GM21576 (cell line): Measurements from ENCODE around the gene BRPF1.

Experiments used
- ATAC-seq: cut with Tn5 transposase; IDR thresholded peaks from one replicate; pipeline ENCODE4 v1.9.1; 2021; ENCODE audit warnings: mild to moderate bottlenecking, moderate library complexity; ENCODE audit not compliant: unreplicated experiment

The BRPF1 gene, protein sequence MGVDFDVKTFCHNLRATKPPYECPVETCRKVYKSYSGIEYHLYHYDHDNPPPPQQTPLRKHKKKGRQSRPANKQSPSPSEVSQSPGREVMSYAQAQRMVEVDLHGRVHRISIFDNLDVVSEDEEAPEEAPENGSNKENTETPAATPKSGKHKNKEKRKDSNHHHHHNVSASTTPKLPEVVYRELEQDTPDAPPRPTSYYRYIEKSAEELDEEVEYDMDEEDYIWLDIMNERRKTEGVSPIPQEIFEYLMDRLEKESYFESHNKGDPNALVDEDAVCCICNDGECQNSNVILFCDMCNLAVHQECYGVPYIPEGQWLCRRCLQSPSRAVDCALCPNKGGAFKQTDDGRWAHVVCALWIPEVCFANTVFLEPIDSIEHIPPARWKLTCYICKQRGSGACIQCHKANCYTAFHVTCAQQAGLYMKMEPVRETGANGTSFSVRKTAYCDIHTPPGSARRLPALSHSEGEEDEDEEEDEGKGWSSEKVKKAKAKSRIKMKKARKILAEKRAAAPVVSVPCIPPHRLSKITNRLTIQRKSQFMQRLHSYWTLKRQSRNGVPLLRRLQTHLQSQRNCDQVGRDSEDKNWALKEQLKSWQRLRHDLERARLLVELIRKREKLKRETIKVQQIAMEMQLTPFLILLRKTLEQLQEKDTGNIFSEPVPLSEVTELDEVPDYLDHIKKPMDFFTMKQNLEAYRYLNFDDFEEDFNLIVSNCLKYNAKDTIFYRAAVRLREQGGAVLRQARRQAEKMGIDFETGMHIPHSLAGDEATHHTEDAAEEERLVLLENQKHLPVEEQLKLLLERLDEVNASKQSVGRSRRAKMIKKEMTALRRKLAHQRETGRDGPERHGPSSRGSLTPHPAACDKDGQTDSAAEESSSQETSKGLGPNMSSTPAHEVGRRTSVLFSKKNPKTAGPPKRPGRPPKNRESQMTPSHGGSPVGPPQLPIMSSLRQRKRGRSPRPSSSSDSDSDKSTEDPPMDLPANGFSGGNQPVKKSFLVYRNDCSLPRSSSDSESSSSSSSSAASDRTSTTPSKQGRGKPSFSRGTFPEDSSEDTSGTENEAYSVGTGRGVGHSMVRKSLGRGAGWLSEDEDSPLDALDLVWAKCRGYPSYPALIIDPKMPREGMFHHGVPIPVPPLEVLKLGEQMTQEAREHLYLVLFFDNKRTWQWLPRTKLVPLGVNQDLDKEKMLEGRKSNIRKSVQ (N-terminal part only)

DNA sequence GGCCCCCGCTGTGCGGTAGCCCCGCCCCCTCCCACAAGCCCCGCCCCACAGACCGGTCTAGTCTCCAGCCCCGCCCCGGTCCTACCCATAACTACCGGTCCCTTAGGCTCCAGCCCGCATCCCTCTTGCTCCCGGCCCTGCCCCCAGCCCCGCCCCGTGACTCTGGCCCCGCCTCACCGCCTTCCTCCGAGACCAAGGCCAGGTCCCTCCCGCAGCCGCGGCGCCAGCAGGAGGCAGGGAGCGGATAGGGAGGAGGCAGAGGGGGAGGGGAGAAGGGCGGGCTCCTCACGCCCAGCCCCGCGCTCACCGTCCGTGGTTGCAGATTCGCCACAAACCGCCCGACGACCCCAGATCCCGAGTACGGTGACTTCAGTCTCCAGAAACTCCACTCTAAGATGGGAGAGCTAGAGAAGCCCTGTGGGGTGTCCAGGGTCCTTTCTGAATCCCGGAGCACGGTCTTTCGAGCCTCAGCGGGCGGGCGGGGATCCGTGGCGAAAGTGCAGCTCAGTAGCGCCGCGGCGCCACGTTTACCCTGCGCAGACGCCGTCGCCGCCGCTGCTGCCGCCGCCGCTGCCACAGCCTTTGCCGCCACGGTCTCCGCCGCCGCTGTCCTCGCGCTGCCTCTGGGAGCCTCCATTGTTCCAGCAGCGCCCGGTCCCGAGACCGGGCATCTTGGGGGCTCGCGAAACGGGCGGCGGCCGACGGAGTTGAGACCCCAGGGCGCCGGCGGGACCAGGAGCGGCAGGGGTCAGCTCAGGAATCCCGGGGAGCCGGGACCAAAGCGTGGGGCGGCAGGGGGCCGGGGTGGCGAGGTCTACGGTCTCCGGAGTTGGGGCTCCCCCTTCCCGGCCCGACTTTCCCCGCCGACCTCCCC is at the start of gene BRPF1:
Gene BRPF1 (plus strand): TSS at position 530 of the 874 bp plus-strand sequence. CDS start 2,406 bp downstream, outside the sequence.
- ATAC-seq = peak; percentile 93

GRCh38 chr3:9682096-9682495 is 49.4 kb upstream of the BRPF1 start:
- no peak for ATAC-seq

- no peak for ATAC-seq
Observed at GRCh38 chr3:9683426-9683825, 48.1 kb upstream of the BRPF1 start.

GRCh38 chr3:9685216-9686049 is 46.1 kb upstream of the BRPF1 start:
- ATAC-seq = no peak

DNA sequence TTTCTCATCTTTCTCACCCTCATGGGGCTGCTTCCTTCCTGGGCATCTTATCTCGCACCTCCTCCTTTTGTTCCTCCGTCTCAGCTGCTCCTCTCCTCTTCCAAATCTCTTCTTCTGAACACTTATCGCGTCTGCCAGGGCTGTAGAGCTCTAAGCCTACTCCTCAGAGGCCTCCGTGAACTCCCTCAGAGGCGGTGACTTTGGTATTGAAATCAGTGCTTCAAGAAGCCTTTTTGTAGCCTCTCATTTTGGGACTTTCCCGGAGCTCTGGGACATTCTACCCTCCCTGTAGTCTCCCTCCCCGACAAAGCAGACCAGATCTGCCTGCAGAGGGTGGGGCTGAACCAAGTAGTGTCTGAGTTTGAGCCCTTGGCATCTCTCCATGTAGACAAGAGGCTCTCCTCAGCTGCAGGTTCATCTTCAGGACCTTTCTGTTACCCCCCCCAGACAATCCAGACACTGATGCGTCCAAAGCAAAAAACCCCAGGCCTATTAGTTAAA is 45.4 kb upstream of the BRPF1 start:
- no peak for ATAC-seq

DNA sequence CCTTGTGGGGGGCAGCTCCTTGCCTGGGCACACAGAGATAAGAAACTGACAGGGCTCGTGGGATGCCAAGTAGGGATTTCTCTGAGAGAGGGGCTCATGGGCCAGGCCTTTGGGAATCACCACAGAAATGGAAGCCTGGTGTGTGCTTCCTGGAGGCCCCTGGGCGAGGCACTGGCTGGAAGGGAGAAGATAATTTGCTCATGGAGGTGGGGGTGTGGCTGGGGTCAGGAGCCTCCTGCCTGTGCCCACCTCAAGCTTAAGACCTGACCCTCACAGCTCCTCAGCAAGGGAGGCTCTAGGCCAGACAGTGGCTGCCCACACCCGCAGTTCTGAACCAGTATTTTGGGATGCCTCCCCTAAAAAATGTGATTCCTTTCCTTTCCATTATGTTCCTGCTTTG is 44.8 kb upstream of the BRPF1 start:
- ATAC-seq = no peak

DNA sequence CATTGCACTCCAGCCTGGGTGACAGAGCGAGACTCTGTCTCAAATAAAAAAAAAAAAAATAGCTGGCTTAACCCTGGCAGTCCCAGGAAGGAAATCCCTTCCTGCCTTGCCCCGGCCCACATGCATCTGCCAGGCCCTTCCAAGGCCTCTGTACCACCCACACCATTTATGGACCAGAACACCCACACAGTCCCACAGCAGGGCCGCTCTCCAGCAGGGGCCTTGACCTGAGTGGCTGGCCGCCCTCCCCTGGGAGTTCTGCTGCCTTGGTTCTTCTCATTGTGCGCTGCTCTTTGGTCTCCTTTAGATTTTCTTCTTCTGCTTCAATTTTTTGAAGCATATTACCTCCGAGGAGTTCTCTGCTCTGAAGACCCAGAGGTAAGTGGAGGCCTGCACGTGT is 44.0 kb upstream of the BRPF1 start:
- ATAC-seq = no peak

- no peak for ATAC-seq
Observed at GRCh38 chr3:9688961-9689360, 42.6 kb upstream of the BRPF1 start.

- ATAC-seq = no peak
Observed at GRCh38 chr3:9689757-9690156, 41.8 kb upstream of the BRPF1 start.

- ATAC-seq = peak; percentile 97
Observed at GRCh38 chr3:9690451-9691450, 40.8 kb upstream of the BRPF1 start.

DNA sequence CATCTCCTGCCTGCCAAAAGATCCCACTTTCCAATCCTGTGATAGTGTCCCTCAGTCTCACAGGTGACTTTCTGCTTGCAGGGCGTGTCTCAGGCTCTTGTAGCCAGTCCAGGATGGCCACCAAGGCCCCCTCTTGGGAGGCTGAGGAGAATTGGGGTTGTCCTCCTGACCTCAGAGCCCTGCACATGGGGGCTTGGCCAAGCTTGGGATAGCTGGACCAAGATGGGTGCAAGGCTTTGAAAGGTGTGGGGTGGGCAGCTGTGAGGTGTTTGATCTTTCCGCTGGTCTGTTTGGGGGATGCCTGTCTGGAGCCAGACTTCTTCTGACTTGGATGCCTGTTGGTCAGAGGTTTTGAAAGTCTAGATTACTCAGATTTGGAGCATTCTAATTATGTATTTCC is 39.9 kb upstream of the BRPF1 start:
- ATAC-seq = no peak

DNA sequence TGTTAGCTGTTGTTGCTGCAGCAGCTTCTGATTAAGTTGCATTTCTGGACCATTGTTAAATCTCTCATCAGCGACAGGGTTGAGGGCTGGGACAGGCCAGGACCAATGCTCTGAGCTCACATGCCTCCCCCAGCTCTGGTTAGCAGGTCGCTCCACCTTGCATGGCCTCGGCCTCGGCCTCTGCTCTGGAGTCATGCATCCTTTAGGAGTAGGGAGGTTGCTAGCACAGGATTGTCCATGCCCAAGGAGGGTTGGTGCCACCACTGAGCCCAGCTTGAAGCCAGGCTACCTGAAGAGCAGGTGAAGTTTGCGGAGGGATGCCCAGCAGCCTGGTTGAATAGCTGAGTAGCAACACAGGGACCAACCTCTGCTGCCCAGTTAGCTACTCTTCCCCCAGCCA is 39.1 kb upstream of the BRPF1 start:
- no peak for ATAC-seq

GRCh38 chr3:9695345-9695744 is 36.2 kb upstream of the BRPF1 start:
- no peak for ATAC-seq

DNA sequence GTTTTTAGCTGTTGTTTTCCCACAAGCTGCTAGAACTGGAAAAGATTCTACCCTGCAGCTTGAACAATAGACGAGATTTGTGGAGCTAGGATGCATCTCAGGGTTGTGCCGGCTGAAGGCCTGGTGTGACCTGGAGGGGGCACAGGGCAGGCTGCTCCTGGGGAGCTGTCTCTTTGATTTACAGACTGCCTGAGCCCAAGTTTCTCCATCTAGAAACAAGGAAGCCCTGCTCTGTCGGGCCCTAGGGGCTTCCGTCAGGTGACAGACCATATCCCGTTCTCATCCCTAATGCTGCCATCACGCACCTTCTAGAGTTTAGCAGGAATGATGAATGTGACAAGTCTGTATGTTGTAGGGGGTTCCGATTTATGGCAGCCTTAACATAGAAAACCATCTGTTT is 35.8 kb upstream of the BRPF1 start:
- no peak for ATAC-seq

- no peak for ATAC-seq
Observed at GRCh38 chr3:9696480-9697220, 34.9 kb upstream of the BRPF1 start.

GRCh38 chr3:9697892-9698291 is 33.6 kb upstream of the BRPF1 start:
- ATAC-seq = no peak

DNA sequence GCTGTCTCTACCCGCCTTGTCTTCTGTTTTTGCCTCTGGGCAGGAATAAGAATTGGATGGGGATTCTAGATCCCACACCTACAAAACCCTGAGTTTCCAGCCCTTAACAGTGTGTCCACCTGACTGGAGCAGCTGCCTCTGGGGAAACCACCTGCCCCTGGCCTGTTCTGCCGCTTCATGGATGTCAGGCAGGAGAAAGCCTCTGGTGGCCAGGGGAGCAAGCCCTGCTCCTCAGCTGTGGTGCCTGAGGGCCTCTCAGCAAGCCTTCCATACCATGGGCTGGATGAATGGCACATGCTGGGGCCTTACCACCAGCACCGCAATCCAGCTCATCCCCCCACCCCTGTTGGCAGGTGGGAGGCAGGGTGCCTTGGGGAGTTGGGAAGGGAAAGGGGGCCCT is 33.2 kb upstream of the BRPF1 start:
- ATAC-seq = no peak
